GM21515 (cell line): ENCODE results near the gene XYLB.

Experiments
- ATAC-seq: cut with Tn5 transposase; IDR thresholded peaks from one replicate; pipeline ENCODE4 v1.9.1; 2021; ENCODE audit not compliant: unreplicated experiment

Gene XYLB

DNA sequence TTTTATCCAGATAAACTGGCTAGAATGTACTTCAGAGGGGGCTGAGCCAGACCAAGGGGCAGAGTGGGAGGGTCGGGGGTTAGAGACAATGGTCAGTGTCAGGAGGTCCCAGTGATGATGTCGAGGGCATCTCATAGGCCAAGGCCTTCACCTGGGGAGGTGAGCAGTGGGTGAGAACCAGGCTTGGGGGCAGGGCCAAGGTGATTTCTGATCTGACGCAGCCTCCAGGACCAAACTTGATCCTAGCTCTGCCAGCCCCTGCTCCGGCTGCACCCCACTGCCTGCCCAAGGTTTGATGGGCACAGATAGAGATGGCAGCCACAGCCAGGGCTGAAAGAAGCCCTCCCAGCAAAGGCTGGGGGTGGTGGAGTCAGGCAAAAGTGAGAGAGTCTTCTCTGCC lies 14.9 kb downstream of the XYLB start:
- ATAC-seq: no peak

DNA sequence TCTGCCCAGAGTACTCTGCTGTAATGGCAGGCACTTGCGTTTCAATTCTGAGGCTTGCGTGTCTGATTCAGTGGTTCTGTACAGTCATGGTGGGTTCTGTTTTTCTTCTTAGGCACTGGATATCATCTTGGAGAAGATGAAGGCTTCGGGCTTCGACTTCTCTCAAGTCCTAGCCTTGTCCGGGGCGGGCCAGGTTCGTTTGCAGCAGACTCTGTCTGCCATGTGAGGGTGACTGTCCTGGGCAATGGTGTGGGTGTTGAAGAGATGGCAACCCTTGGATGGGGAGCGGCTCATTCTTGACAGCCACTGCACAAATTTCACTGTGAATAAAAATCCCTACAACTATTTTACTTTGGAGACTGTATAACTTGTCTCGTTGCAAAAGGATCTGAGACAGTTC lies 16.2 kb downstream of the XYLB start:
- no peak for ATAC-seq

DNA sequence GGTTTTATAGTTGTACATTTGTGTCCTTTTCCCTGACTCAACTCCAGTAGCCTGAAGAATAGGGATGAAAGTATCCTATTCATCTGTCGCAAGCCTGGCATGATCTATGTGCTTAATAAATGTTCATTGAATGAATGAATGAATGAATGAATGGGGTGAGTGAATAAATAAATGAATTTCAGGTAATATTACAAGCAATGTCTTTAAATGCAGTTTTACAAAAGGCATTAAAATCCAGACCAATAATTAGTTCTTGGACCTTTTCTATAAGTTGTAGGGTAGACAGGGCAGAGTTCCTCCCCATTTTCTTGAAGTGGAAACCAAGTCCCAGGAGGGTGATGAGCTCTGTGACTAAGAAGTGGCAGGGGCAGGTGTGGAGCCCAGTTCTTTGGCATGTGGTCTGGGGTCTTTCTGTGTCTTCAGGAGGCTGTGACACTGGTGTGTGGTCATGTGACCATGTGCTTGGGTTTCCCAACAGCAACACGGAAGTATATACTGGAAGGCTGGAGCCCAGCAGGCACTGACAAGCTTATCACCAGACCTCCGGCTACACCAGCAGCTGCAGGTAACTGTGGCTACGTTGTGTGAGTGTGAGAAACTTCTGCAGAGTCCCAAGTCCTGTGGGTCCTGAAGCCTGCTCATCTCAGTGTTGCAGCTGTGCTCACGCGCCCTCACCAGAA lies 18.3 kb downstream of the XYLB start:
- ATAC-seq: no peak

DNA sequence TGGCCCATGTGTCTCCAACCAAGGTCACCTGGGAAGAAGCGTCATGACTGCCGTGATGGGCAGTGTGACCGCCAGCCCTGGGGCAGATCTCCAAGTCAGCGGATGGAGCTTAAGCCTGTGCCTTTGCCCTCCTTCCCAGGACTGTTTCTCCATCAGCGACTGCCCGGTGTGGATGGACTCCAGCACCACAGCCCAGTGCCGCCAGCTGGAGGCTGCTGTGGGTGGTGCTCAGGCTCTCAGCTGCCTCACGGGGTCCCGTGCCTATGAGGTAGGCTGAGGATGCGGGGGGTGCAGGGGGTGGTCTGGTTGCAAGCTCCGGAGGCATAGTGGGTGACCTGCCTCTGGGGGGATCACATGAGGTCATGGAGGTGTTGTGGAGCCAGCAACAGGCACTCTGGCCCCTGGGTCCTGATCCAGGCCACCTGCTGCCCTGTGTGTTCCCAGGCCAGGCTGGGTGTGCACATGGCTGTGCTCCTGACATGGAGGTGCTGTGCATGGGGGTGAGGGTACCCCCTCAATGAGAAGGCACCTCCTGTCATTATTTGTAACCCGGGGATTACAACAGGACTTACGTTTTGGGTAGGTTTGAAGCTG lies 19.0 kb downstream of the XYLB start:
- ATAC-seq: no peak

DNA sequence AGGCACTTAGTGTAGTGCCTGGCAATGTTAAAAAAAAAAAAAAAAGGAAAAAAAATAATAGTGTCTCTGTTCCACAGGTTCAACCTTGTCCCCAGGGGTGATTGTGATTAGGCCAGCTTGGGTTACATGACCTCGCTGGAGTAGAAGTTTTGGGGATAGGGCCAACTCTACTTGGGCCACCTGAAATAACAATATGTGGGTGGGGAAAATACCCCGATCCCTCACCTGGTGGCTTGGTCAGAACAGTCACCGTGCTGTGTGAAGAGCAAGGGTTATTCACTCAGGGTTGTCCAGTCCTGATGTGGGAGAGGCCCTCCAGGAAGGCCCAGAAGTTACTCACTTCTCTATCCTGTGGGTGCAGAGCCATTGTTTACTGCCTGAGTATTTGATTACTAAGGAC lies 19.5 kb downstream of the XYLB start:
- no peak for ATAC-seq

DNA sequence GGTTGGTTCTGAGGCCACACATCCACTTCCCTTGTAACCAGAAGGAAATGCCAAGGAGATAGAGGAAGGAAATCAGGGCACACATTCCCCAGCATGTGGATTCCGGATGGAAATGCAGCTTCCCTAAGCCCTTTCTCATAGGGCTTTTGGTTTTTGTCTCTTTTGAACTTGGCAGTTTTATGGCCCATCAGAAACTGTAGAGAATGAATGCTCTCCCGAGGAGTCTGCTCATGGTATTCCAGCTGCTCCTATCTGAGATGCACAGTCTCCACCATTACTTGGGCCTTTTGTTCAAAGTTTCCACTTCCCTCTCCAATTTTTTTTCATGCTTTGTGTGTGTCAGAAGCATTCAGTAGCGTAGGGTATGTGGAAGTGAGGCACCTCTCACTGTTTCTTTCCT lies 21.2 kb downstream of the XYLB start:
- no peak for ATAC-seq

DNA sequence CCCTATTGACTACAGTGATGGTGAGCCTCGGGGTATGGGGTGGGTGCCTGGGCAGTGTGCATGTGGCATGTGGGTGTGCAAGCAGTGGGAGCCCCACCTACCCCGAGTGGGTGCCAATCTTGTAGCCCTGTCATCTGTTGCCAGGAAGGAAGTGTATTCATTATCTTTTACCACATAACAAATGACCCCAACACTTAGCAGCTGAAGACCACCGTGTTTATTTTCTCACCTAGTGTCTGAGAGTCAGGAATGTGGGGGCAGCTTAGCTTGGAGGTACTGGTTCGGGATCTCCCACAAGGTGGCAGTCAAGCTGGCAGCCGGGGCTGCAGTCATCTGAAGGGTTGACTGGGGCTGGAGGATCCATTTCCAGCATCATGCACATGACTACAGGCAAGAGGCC lies 21.7 kb downstream of the XYLB start:
- no peak for ATAC-seq

DNA sequence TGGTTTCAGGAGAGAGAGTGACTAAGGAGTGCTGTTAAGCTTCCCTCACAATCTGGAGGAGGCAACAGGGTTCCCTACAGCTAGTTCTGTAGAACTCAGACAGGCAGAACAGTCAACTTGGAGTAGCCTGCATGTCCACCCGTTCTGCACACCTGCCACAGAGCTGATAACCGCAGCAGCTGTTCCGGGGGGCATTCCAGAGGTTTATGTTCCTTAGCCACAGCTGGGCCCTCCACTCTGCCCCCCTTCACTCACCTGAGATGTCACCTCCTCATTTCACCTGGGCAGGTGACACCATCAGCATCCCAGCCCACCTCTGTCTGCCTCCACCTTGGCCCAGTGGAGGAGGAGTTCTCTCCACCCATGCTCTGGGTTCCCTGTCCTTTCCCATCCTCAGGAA lies 22.6 kb downstream of the XYLB start:
- no peak for ATAC-seq

DNA sequence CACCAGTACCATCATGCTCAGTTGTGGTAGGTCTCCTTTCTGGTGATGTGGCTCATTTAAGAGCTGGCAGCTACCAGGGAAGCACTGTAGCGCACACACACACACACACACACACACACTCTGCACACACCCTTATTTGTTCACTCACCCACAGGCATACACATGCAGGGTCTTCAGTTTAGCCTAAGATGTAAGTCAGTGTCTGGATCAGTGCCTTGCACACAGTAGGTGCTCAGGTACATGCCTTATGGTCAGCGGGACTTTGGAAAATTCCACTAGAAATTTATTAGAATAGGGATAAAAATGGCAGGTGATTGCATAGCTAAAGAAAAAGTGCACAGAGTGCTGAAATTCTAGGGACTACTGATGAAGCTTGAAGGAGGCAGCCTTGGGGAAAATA lies 23.6 kb downstream of the XYLB start:
- no peak for ATAC-seq

DNA sequence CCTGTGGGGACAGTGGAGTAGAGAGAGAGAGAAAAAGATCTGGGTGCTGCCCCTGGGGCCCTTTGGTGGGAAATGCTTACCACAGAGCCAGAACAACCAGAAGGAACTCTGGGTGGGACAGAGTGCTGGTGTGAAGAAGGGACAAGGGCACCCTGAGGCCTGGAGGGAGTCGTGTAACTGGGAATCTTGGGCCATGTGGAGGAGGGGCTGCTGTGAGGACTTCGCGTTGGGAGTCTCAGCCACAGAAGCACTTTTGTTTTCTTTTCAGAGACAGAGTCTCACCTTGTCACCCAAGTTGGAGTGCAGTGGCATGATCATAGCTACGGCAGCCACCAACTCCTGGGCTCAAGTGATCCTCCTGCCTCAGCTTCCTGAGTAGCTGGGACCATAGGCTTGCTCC lies 24.3 kb downstream of the XYLB start:
- no peak for ATAC-seq

DNA sequence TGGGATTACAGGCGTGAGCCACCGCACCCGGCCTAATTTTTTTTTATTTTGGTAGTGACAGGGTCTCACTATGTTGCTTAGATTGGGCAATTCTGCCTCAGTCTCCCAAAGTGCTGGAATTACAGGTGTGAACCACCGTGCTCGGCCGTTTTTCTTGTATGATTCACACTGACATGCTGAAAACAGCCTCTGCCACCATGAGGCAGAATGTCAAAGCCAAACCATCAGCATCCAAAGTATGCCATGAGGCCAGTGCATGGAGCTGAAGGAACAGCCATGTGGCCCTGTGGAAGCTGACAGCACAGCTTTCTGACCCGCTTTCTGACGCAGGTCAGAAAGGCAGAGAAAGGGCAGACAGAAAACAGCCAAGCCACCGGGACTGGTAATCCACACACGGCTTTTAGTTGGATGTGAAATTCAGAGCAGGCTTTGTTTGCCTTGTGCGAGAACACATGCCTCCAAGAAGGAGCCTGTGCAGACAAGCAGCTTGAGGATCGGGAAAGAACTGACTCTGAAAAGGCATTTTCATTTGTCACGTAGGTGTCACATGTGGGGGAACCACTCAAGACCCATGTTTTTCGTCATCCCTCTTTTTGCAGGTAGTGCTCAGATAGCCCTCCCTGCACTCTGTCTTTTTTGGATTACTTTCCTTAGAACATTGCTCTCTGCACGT lies 25.1 kb downstream of the XYLB start:
- ATAC-seq: no peak

DNA sequence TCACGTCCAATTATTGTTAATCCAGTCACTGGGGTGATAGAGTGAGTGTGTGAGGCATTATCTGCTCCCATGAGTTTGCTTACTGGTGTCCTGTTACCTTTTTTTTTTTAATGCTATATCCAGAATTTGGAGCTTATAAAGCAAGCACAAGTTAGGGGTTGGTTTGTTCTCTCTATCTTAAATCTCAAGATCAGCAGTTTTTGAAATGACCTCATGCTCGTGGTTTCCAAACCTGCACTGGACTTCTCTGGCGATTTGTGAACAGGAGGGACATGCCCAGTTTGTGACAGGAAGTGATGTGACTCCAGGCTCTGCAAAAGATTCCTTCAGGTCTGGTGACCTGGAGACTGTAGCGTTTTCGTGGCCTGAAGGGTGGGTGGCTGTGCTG lies 25.6 kb downstream of the XYLB start:
- ATAC-seq: no peak

DNA sequence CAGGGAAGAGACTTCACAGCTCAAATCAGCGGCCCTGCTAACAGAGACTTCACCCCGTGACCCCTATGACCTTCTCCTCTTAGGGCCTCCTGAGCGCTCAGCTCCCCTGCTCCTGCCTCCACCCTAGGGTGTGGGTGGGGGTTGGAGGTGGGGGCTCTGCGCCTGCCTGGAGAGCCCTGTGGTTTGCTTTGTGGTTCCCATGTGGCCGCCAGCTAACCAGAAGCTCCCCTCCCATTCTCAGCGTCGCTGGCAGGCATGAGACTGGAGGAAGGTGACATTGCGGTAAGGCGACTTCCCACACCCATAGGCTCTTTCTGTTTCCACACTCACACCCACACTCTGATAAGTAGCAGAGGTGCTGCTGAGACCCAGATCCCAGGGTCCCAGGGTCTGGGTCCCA lies 27.6 kb downstream of the XYLB start:
- no peak for ATAC-seq

DNA sequence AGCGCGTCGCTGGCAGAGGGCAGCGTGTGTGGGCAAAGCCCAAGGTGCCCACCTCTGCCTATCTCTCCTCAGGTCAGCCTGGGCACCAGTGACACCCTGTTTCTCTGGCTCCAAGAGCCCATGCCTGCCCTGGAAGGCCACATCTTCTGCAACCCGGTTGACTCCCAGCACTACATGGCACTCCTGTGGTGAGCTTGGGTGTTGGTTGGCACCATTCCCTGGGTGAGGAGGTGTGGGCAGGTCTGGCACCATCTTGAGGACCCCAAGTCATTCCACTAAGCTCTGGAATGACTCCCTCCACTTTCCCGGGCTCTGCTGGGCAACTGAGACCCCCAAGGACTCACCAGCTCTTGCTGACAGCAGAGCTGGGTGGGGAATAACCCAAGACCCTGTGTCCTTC lies 28.5 kb downstream of the XYLB start:
- no peak for ATAC-seq

DNA sequence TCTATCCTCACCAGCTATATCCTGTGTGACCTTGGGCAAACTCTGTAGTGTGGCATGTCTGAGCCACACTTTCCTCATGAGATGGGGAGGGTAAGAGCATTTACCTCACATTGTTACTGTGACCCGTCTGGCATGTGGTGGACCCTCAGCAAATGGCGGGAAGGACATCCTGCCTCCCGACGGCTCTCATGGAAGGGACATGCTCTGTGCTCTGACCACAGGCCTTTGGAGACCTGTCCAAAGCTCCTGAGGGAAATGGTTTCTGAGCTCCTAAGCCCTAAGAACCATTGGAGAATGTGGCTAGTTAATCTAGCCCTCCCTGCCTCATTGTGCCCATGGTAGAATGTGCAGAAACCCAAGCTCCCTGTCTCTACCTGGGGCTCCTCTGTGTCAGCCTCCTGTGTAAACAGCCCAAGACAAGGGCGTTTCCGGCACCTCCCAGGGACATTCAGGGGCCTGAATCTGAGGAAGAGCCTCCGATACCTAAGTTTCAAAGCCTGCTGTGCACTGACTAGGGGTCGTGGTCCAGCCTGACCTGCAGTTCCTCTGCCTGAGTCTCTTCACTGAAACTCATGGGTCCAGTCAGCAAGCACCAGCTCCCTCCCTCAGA lies 29.0 kb downstream of the XYLB start:
- no peak for ATAC-seq

DNA sequence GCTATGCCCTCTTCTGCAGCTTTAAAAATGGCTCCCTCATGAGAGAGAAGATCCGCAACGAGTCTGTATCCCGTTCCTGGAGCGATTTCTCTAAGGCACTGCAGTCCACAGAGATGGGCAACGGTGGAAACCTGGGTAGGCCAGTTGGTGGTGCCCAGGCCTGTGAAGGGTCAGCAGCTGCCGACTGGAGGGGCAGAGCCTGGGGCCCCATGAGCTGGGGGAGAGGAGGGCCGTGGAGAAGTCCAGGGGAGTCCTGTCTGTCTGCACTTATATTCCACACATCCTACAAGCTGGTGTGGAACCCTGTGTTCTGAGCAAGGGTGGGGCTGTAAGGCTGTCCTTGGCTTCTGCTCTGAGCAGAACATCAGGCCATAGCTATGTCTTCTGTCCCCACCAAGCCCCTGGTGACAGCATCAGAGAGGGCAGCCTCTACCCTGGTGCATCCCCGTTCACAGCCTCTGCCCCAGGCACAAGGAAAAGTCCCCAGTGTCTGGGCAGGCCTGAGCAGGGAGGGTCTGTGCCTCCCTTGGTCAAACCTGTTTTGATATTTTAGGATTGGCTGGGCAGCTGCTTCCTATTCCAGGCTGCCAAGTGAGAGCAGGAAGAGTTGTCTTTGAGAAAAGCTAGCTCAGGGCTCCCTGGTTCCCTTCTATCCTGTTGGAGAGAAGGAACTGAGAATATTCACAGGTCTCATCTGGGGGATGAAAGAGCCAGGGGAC lies 29.7 kb downstream of the XYLB start:
- ATAC-seq: no peak

DNA sequence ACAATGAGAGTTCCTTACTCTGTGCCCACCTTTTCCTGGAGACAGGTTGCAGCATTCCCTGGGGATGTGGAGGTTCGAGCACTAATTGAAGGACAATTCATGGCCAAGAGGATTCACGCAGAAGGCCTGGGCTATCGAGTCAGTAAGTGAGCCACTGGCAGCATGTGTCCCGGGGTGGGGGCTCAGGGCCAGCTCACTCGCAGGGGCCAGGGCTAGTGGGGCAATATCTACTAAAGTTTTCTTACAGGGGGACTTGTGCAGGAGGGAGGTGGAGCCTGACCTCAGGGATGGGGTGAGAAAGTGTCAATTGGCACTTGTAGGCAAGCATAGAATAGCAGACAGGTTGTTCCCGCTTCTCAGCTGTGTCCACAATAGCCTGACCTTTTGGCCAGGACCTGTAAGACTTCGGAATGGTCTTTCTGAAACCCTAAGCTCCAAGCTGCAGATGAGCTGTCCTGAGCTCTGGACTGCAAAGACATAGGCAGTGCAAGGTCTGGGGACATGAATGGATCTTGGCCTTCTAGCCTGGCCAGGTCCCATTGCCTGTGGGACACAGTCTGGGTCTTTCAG lies 32.7 kb downstream of the XYLB start:
- no peak for ATAC-seq

DNA sequence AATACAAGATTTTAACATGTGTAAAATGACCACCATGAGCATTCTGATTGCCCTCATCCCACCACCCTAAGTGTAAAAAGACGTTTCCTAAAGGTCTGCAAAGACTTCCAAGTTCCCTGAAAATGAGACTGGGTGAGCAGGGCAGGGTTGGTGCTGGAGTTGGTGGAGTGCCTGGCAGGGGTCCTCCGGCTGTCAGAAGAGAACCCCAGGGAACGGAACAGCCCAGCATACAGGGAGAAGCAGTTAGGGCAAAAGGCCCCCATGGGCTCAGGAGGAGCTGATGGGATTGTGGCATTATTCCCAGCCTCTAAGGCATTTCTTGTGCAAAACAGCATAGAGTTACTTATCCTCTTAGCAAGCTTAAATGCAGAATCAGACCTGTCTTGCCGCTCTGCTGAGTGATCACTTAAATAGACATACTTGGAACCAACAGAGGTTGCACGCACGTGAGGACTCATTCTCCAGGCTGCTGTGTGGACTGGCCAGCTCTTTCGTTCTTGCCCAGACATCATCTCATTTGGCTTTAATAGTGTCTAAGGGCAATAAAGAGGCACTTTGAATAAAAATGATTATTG lies 36.0 kb downstream of the XYLB start:
- no peak for ATAC-seq

DNA sequence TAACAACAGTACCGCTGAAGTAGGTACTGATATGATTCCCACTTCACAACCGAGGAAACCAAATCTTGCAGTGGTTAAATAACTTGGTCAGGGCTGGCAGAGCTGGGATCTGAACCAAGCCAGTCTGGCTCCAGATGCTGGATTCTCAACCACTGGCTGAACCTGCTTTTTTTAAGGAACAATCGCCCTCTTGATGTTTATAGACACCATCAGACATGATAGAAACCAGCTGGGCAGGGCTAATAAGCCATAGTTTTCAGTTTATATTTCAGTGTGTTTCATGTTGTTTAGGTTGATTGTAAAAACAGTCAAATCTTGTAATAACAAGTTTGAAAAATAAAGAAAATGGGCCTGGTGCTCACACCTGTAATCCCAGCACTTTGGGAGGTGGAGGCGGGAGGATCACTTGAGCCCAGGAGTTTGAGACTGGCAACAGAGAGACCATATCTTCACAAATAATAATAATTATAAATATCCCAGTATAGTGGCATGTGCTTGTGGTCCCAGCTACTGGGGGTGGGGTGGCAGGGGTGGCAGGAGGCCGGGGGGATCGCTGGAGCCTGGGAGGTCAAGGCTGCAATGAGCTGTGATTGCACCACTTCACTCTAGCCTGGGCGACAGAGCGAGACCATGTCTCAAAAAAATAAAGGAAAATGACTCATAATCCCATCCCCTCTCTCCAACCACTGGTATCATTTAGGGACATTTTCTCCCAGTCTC lies 36.7 kb downstream of the XYLB start:
- ATAC-seq: no peak

DNA sequence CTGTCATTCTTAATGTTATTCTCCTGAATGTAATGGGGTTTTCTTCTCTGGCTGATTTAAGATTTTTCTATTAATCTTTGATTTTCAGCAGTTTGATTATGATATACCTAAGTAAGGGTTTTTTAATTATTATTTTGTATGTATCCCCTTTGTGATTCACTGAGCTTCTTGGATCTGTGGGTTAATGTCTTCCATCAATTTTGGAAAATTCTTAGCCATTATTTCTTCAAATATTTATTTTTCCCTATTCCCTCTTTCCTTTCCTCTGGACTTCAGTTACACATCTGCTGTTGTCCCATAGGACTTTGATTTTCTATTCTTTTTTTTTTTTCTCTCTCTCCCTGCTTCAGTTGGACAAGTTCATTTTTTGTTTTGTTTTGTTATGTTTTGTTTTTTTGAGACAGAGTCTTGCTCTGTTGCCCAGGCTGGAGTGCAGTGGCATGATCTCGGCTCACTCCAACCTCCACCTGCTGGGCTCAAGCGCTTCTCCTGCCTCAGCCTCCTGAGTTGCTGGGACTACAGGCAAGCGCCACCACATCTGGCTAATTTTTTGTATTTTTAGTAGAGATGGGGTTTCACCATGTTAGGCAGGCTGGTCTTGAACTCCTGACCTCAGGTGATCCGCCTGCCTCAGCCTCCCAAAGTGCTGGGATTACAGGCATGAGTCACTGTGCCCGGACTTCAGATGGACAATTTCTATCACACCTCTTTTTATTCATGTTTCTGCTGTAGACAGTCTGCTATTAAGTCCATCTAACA lies 40.6 kb downstream of the XYLB start:
- no peak for ATAC-seq
